Thoracic aorta (tissue), 2 donors: ENCODE data around the gene AMPH. TPM values are rescaled to one million over a fixed set of nuclear protein-coding genes. Genes with fewer than 3 reads are reported as not detected.

Experiments used
- ATAC-seq: fragments of 150-250 bp; one replicate; pipeline ENCODE4 v1.8.0; 2017; ENCODE audit warnings: low read depth; ENCODE audit not compliant: insufficient number of reproducible peaks, low FRiP score
- DNase-seq: peaks from one replicate; pipeline ENCODE4 v3.0.0-alpha.2; 2020; ENCODE audit warnings: low spot score
- H3K27ac ChIP-seq, 2 donors: fragments of 200-600 bp; sonication (generic); 1 replicate in 1 of 2; 2 replicates in 1 of 2; pipeline ENCODE4 v1.5.1; 2016; ENCODE audit warnings: mild to moderate bottlenecking in 2 of 2, moderate library complexity in 2 of 2
- H3K27me3 ChIP-seq: fragments of 200-600 bp; sonication (generic); replicated peaks from 2 replicates; pipeline ENCODE4 v1.6.0; 2016; ENCODE audit warnings: mild to moderate bottlenecking; ENCODE audit not compliant: insufficient read depth
- H3K36me3 ChIP-seq: fragments of 200-600 bp; sonication (generic); one replicate; pipeline ENCODE4 v1.5.1; 2016
- H3K4me1 ChIP-seq, 2 donors: fragments of 200-600 bp; sonication (generic); 1 replicate in 1 of 2; 2 replicates in 1 of 2; pipeline versions ENCODE4 v1.5.1 to v1.6.0; 2016; ENCODE audit warnings: low read depth in 2 of 2, mild to moderate bottlenecking in 1 of 2; ENCODE audit not compliant: control insufficient read depth in 1 of 2
- H3K4me3 ChIP-seq: fragments of 200-600 bp; sonication (generic); 2 replicates; pipeline ENCODE4 v1.5.1; 2016; ENCODE audit warnings: mild to moderate bottlenecking
- H3K9me3 ChIP-seq: fragments of 200-600 bp; sonication (generic); 2 replicates; pipeline ENCODE4 v1.5.1; 2016
- total RNA-seq, 2 donors: library from RNA; depleted of rRNA; stranded (reverse); fragments of >200 nt; gene quantifications; one replicate each; pipeline versions ENCODE4 v1.1.0 to v1.2.3, GENCODE V29; 2016
- TF ChIP-seq, protein P1 (sequence below): fragments of 200-600 bp; sonication (generic); IDR thresholded peaks from one replicate; pipeline ENCODE4 v1.5.1; 2019; ENCODE audit warnings: antibody characterized with exemption

AMPH gene
- total RNA-seq, 2 donors from 2014 or later = 5.3 to 5.9 TPM

DNA sequence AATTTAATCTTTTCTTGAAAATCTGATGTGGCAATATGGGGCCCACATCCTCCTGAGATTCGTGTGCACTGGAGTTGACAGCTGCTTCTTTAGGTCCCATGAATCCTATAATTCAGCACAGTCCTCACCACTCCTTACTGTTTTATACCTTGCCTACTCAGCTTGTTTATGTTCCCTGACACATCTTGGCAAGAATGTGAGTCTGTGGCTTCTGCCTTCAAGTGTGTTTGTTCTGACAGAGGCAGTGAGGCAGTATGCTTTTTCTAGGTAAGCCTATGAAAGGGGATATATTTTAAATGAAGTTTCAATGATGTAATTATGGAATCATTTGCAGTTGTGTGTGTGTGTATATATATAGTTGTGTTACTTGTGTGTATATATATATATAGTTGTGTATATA is 106.4 kb downstream of the AMPH start:
- TF ChIP-seq, protein P1, sequence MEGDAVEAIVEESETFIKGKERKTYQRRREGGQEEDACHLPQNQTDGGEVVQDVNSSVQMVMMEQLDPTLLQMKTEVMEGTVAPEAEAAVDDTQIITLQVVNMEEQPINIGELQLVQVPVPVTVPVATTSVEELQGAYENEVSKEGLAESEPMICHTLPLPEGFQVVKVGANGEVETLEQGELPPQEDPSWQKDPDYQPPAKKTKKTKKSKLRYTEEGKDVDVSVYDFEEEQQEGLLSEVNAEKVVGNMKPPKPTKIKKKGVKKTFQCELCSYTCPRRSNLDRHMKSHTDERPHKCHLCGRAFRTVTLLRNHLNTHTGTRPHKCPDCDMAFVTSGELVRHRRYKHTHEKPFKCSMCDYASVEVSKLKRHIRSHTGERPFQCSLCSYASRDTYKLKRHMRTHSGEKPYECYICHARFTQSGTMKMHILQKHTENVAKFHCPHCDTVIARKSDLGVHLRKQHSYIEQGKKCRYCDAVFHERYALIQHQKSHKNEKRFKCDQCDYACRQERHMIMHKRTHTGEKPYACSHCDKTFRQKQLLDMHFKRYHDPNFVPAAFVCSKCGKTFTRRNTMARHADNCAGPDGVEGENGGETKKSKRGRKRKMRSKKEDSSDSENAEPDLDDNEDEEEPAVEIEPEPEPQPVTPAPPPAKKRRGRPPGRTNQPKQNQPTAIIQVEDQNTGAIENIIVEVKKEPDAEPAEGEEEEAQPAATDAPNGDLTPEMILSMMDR = no peak
- no peaks in the 10 kb centered on the region for H3K4me1 ChIP-seq
- no peak for DNase-seq
- H3K27me3 ChIP-seq = no peaks in the 10 kb centered on the region
- no peak overlapping the region for H3K4me3 ChIP-seq
- H3K27ac ChIP-seq = no peak overlapping the region
- H3K36me3 ChIP-seq = no peaks in the 10 kb centered on the region
- no peak for ATAC-seq
- no peaks in the 10 kb centered on the region for H3K9me3 ChIP-seq

DNA sequence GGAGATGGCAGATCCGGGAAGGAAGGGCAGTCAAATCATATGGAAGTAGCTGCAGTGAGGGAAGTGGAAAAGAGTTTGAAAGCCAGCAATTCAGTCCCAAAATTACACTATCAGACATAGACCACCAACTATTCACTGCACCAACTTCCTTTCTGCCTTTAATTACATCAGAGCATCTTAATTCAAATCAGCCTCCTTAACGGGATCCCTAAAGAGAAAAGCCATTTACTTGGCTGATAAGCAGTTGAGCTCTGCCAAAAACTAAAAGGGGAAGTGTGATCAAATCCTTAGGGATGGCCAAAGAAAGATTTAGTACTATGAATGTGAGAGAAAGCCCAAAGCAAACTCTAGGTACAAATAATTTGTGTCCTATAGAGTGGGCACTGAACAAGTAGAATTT is 110.4 kb downstream of the AMPH start:
- no peaks in the 10 kb centered on the region for H3K27me3 ChIP-seq
- ATAC-seq = no peak
- no peaks in the 10 kb centered on the region for H3K4me1 ChIP-seq
- H3K4me3 ChIP-seq = no peak overlapping the region
- H3K36me3 ChIP-seq = no peaks in the 10 kb centered on the region
- H3K9me3 ChIP-seq = peaks cover 8% of the 10 kb centered on the region
- TF ChIP-seq, protein P1 = no peak
- H3K27ac ChIP-seq = no peak overlapping the region
- no peak for DNase-seq

DNA sequence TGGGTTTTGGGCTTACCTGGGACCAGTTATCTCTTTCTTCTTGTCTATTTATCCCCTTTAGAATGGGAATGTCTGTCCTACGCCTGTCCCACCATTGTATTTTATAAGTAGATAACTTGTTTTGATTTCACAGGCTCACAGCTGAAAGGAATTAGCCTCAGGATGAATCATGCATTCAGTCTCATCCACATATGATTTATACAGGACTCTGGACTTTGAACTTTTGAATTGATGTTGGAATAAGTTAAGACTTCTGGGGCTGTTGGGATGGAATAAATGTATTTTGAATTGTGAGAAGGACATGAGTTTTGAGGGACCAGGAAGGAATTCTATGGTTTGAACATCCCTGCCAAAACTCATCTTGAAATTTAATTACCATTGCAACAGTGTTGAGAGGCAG is 112.6 kb downstream of the AMPH start:
- H3K4me3 ChIP-seq = no peak overlapping the region
- no peaks in the 10 kb centered on the region for H3K4me1 ChIP-seq
- TF ChIP-seq, protein P1 = no peak
- H3K27ac ChIP-seq = no peak overlapping the region
- ATAC-seq = no peak
- H3K27me3 ChIP-seq = no peaks in the 10 kb centered on the region
- H3K36me3 ChIP-seq = no peaks in the 10 kb centered on the region
- peaks cover 8% of the 10 kb centered on the region for H3K9me3 ChIP-seq
- no peak for DNase-seq

- no peaks in the 10 kb centered on the region for H3K27me3 ChIP-seq
- ATAC-seq = no peak
- no peaks in the 10 kb centered on the region for H3K36me3 ChIP-seq
- no peak overlapping the region for H3K27ac ChIP-seq
- no peak overlapping the region for H3K4me3 ChIP-seq
- H3K9me3 ChIP-seq = peaks cover 8% of the 10 kb centered on the region
- TF ChIP-seq, protein P1 = no peak
- DNase-seq = no peak
- no peaks in the 10 kb centered on the region for H3K4me1 ChIP-seq
These were observed 118.5 kb downstream of the AMPH start for GRCh38 chr7:38512704-38513103.

DNA sequence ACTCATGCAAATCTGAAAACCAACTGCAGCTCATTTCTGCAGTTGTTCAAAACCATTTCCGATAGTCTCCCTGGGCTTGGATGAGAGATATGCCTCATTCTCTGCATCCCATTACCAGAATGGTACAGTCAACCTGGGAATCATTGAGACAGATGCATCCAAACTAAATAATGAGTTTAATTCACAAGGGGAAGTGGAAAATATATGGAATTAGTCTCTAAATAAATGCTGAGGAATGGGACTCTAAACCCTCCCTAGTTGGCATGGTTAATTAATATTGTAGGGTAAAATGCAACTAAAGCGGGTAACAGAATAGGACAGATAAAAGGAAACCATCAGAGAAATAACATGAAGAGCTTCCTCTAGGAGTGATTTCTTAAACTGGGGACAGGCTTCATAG is 118.9 kb downstream of the AMPH start:
- DNase-seq (no peak), ATAC-seq (no peak)
- Histone ChIP-seq H3K4me3 (no peak overlapping the region), H3K27ac (no peak overlapping the region), H3K4me1 (no peaks in the 10 kb centered on the region), H3K36me3 (no peaks in the 10 kb centered on the region), H3K9me3 (peaks cover 8% of the 10 kb centered on the region), H3K27me3 (no peaks in the 10 kb centered on the region)
- TF ChIP-seq, protein P1 = no peak
